HT-29 (cell line): ENCODE data around the gene GSK3B. TPM values are rescaled to one million over a fixed set of nuclear protein-coding genes. Genes with fewer than 3 reads are reported as not detected.

Experiments used
- DNase-seq: peaks from one replicate; pipeline ENCODE4 v3.0.0-alpha.2; 2015; ENCODE audit warnings: low spot score
- total RNA-seq: library from RNA; depleted of rRNA; stranded (reverse); fragments of >200 nt; shearing (Covaris generic); gene quantifications from 2 replicates; pipeline ENCODE4 v1.2.3, GENCODE V29; 2014; rRNA removed

Gene GSK3B
- total RNA-seq: 23.3 and 25.2 TPM in 2 replicates

DNA sequence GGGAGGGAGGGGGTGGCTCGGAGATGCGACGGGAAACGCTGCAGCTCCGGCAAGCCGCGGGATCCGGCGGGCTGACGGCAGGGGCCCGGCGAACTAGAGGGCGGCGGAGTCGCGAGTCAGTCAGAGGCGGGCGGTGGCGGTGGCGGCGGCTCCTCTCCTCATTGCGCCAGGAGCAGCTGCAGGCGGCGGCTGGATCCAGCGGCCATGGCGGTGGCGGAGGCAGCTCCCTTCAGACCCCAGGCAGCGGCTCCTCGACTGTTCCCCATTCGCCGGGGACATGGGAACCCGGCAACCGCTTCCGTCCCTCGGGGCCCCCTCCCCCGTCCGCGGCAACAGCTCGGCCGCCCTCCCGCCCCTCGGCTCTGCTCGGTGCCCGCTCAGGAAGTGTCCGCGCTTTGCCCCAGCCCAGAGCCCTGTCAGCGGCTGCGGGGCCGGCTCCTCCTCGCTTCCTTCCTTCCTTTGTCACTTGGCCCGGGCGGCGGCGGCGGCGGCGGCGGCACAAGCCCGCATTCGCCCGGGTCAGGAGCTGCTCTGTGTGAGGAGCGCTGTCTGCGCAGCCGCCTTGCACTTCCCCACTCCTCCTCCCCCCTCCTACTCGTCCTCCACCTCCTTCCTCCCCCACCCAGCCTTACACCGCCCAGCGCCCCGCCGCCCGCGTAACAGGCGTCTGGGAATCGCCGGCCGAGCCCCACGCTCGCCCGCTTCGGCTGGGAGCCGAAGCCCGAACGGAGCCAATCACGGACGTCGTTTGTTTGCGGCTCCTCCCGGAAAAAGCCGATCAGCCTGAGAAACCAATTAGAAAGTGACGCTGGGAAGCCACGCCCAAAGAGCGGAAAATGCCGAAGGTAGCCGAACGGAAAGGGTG, at the start of gene GSK3B:
Gene GSK3B, minus strand, starts transcription at position 537 of the 865 bp plus-strand sequence. CDS start 1,013 bp downstream, outside the sequence.
- DNase-seq: peak; percentile 87

DNA sequence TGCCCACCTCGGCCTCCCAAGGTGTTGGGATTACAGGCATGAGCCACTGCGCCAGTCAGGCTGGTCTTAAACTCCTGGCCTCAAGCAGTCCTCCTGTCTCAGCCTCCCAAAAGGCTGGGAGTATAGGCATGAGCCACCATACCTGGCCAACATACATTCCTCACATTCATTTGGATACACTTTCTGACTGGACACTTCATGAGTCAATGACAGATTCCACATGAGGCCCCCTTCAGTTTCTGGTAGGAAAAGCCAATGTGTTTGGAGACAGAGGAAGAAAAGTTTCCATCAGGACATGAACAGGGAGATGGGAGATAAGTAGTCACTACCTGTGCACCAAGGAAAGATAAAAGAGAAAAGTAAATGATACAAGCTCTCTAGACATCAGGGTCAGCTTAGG, 49.4 kb upstream of the GSK3B start:
- no peak for DNase-seq

DNA sequence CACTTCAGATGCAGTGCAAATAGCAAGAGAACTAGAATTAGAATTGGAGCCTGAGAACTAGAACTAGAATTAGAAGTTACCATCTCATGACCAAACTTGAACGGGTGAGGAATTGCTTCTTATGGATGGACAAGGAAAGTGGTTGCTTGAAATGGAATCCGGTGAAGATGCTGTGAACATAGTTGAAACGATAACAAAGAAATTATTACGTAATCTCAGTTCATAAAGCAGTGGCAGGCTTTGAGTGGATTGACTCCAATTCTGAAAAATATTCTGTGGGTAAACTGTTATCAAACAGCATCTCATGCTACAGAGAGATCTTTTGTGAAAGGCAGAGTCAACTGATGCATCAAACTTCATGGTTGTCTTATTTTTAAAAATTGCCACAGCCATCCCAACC, 48.0 kb upstream of the GSK3B start:
- no peak for DNase-seq

DNA sequence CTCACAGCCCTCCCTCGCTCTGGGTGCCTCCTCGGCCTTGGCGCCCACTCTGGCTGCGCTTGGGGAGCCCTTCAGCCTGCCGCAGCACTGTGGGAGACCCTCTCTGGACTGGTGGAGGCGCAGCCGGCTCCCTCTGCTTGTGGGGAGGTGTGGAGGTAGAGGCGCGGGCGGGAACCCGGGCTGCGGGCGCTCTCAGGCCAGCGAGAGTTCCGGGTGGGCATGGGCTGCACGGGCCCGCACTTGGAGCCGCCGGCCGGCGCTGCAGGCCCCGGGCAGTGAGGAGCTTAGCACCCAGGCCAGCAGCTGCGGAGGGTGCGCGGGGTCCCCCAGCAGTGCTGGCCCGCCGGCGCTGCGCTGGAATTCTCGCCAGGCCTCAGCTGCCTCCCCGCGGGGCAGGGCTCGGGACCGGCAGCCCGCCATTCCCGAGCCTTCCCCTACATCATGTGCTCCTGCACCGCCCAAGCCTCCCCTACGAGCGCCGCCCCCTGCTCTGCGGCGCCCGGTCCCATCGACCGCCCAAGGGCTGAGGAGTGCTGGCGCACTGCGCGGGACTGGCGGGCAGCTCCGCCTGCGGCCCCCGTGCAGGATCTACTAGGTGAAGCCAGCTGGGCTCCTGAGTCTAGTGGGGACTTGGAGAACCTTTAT, 46.0 kb upstream of the GSK3B start:
- no peak for DNase-seq

DNA sequence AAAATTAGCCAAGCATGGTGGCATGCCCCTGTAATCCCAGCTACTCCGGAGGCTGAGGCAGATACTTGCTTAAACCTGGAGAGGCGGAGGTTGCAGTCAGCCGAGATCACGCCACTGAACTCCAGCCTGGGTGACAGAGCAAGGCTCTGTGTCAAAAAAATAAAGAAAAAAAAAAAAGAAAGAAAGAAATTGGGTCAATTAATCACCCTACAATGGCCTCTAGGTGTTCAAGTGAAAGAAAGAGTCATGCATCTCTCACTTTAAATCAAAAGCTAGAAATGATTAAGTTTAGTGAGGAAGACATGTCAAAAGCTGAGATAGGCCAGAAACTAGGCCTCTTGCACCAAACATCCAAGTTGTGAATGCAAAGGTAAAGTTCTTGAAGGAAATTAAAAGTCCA, 44.9 kb upstream of the GSK3B start:
- no peak for DNase-seq

DNA sequence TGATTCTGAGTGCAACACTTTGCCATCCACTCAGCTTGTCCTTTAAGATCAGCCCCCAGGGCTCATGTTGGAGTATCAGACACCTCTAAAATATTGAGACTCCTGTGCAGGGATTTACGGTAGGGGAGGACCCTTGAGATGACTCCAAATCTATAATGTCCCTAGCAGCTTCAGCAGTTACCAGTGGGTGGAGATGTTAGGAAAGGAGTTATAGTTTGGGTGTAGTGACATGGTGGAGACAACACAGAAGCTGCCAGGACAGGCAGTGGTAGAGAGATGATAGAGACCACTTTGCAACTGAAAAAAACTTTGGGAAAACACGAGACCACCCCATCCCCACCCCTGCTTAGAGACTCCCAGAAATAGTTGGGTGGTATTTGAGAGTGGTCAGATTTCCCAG, 43.3 kb upstream of the GSK3B start:
- DNase-seq: no peak

DNA sequence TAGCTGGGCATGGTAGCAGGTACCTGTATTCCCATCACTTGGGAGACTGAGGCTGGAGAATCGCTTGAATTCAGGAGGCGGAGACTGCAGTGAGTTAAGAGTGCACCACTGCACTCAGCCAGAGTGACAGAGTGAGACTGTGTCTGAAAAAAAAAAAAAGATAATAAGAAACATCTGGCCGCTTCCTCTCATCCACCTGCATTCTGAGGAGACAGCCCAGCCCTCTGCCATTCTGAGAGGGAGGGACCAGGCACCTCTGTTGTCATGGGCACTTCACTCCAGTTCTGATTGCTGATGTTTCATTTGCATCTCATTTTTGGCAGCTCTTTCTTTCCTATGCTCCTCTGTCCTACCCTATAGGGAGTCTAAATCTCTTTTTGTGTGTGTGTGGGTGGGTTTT, 36.4 kb upstream of the GSK3B start:
- DNase-seq: no peak

DNA sequence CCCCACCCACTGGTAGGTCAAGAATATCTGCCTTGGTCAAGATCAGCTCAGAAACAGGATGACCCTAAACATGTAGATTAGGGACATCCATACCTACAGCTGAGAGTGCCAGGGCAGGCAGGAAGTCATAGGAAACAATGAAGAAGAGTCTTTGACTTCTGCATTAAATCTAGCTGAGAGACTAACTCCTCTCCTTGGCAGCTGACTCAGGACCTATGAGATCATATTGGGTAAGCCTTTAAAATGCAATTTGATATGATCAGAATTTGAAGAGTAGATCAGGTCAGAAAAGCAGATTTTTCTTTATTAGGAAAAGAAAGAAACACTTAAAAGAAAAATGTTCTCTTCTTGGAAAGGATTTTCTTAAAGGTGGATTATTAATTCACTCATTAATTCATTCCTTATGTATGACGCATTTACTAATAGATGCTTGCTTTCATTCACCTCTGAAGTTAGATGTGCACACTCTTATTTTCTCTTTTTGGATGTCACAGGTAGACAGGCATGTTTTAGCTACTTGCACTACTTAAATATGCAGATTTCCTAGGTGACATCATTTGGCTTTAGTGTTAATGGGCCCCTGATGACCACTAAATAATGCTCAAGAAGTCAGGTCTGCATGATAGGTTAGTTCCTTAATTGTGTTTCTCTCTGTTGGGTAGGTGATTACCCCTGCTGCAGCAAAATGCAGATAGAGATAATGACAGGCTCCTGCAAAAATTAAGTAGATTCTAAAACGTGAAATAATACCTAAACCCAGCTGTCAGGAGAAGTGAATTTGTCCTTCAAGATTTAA, 35.7 kb upstream of the GSK3B start:
- DNase-seq: no peak

DNA sequence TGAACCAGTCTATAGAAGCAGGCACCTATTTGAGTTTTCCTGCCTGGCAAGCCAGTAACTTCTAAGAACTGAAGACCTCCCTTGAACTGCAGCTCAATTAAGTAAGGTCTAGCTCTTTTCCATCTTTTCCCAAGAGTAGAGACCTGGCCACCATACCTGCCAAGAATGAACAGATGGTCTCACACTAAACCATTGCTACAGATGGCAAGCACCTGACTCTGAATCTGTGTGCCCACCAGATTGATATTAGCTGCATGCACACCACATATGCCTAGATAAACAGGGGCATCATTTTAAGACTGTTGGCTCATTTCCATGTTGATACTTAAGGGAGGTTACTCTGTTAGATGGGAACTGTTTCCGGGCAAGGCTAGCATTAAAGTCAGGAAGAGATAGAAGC, 34.8 kb upstream of the GSK3B start:
- DNase-seq: no peak

DNA sequence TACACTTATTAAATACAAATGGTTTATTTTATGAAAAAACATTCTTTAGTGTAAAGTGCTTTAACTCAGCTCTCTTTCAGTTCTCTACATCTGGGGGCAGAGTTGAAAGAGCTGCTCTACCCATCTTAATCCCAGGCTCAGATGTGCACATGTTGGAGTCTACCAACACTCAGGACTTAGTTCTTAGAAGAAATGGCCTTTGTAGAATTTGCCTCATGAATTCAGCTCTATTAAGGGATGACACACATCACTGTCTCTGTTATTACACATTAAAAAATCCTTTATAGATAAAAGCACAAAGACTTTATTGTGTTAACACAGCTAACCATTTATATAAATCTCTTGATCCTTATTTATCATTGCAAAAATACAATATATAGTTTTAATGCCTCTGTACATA, 31.7 kb upstream of the GSK3B start:
- no peak for DNase-seq

DNA sequence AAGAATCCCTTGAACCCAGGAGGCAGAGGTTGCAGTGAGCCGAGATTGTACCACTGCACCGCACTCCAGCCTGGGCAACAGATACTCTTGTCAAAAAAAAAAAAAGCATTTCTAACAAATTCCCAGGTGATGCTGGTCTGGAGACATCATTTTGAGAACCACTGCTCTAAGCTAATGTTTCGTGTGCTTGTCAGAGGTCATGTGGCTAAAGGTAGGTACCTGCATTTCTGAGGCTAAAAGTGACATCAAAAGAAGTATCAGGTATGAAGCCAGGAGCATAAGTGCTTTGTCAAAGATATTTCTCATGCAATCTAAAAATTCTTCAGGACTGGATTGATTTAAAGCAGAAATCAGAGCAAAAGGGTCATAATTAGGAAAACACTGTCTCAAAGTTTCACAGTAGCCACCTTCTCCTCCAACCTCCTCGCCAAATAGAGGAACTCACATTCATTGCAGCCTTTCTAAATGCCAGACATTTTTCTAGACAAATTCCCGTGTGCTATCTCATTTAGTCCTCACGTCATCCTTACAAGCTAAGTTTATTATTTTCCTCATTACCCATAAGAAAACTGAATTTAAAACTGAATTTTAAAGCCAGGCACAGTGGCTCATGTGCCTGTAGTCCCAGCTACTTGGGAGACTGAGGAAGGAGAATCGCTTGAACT, 25.7 kb upstream of the GSK3B start:
- DNase-seq: no peak

DNA sequence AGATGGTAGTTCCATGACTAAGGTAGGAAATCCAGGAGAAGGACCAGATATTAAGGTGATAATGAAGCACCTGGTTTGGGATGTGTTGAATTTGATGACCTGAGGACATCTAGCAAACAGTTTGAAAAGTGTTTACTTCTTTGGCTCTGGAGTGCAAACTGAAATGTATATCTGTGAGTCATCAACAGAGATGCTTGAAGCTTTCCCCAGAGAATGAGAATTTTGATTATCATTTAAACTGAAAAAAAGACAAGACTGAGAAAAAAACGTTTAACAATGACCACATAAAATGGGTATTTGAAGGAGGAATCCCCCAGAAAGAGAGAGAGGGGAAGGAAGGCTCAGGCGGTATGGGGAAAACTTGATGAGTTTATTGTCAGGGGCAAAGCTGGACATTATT, 20.7 kb upstream of the GSK3B start:
- DNase-seq: no peak

DNA sequence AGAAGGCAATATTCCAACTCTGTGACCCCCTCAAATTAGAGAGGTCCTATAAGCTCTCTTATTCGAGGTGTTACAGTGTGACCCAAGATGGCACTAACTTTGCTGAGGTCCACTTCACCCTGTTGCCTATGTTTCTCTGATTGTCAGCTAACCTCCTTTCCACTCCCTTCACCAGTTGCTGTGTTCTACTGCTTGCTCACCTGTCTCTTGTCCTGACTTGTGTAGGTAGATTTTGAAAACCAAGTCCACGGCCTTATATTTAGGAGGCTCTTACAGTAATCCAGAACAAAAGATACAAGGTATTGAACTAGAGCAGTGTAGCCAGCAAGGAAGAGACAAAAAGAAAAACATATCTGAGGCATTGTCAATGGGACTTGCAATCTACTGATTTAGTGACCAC, 20.1 kb upstream of the GSK3B start:
- no peak for DNase-seq

DNA sequence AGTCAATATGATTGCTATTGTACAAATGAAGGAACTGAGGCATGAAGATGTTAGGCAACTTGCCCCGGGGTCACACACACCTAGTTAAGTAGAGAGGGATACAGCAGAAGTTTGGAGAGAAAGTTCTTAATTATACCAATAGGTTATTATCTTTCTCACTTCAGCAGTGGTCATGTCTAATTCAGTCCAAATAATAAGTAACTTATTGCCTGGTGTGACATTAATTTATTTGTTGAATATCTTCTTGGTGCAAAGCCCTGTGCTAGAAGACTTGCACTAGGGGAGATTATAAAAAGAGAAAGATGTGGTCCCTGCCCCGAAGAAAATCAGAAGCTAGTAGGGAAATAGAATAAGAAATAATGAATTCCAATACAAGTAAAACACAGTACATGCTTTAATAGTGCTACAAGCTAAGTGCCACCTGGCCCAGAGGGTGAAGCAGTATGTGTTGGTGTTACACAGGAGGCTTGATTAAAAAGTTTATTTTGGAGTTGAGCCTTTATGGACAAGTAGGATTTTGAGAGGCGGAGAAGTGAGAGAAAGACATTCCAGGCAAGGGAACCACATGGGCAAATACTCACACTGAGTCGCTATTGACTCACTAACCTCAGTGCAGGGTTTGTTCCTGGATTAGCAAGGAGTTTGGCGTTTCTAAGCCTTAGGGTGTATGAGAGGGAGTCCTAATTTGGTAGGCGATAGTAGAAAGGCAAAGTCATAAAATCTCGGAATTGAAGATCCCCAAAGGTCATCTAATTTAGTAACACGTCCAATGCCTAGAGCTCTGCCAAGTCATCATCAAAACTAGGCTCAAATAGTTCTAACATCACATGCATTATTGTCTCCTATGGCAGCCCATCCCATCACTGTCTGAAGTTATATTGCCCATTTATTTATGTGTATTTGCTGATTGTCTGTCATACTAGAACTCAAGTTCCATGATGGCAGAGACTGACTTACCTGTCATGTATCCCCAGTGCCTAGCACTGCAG, 19.2 kb upstream of the GSK3B start:
- DNase-seq: no peak

DNA sequence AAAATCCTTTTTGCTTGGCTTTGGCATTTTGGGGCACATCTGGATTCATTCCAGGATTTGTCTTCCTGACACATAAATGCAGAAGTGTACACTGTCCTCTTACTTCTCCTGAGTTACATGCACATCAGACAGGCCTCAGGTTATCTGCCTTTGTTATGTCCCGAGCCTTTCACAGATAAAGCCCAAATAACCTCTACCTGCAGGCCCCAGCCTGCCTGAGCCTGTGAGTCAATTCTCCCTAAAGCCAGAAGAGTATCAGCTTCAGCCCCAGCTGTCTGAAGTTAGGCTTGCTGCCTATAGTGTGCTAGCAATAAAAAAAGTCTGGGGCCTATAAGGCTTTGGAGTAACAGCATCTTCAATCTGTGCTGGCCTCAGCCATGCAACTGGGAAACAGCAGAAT, 17.7 kb upstream of the GSK3B start:
- DNase-seq: no peak

DNA sequence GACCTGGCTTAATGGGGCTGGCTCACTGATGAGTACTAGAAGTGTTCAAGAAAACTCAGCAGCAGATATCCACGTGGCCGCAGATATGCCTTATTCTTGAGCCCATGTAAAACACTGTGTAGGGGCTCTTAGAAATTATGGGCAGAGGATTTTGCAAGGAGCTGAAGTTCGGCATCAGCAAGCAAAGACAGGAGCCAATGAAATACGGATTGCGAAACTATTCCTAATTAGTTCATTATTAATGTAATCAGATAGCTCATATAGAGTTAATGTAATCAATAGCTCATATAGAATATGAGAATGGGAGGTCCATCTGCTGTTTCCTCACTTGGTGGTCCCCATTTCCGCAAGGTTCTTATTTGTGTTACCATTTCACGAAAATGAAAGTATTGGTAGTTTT, 9.0 kb upstream of the GSK3B start:
- no peak for DNase-seq

DNA sequence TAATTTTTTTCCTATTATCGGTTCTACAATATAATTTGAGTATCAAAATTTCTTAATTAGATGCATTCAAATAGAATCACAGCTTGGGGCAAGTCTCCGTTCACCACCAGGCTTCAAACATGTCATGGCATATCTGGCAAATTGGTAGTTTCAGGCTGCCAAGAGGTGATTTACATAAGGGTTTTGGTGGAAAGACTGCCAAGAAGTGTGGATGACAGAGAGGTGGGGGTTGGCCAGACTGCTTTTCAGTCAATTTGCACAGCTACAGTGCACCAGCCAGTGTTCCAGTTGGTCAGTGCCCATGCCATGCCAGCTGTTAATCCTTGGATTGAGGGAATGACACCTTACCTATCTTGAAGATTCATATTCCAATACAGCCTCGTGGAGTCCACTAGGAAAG, 8.4 kb upstream of the GSK3B start:
- no peak for DNase-seq

DNA sequence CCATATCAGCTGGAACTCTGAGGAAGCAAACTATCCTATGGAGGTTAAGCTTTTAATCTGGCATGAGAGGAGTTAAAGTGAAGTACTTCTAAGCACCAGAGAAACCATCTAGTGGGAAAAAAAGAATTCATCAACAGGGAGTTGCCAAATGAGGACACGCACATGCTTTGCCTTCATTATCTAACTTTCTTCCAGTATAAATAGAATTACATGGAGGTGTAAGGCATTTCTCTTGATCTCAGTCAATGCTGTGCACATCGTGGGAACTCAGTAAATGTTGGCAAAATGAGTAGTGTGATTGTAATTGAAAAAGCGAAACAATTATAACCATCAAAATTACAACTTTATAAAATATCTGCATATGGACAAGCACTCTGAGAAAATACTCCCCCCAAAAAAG, 8.0 kb upstream of the GSK3B start:
- DNase-seq: no peak

DNA sequence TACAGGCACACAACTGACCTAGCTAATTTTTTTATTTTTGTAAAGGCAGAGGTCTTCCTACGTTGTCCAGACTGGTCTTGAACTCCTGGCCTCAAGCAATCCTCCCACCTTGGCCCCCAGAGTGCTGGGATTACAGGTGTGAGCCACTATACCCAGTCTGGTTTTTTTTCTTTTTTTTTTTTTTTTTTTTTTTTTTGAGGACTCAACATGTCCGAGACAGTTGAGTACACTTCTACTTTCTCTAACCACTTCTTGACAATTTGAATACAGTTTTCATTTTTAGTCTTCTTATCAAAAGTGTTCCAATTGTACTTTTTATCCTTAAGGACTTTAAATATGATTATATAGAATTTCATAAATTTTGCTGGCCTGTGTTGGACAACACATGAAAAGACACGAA, 7.4 kb upstream of the GSK3B start:
- DNase-seq: no peak

DNA sequence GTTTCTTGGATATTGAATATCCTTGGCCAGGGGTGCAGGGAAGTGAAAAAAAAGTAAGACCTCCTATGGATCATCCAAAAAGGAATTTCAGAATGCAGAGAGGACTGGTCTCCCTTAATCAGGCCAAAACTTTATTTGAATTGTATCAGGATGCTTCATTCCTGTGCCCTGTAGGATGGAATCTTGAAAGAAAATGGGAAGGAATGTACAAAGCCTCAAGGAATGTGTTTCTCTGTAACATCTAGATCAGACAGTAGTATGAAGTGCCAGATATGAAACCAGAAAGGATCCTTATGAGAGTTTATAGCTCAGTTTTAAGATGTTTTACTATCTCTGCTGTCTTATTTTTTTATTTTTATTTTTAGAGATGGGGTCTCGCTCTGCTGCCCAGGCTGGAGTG, 6.5 kb upstream of the GSK3B start:
- no peak for DNase-seq

DNA sequence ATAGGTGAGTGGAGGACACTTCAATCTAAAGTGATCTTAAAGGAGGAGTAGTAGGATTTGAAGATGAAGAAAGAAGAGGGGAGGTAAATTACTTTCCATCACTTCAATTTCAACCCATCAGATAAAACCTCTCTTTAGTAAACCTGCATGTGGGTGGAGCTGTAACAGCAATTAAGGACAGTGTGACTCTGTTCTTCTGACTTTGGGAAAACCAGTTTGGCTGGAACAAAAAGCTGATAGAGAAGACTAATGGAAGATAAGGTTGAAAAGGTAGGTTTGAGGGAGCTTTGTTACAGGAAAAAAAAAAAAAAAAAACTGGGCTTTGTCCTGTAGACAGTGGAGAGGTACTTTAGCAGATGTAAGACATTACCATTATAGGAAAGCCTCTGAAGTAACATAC, 4.5 kb upstream of the GSK3B start:
- peak; percentile 57 for DNase-seq
